Glutamatergic neuron (in vitro differentiated cells): ENCODE measurements around the gene GPR18. TPM values are rescaled to one million over a fixed set of nuclear protein-coding genes. Genes with fewer than 3 reads are reported as not detected.

ENCODE experiments used
- DNase-seq: peaks from one replicate; pipeline ENCODE4 v3.0.0; 2022
- H3K27ac Mint-ChIP-seq: one replicate; pipeline ENCODE4 v1.8.0; 2020; ENCODE audit warnings: mild to moderate bottlenecking, mixed read lengths, inconsistent platforms; ENCODE audit not compliant: unreplicated experiment
- H3K27me3 Mint-ChIP-seq: one replicate; pipeline ENCODE4 v1.8.0; 2020; ENCODE audit warnings: mild to moderate bottlenecking, moderate library complexity, mixed read lengths, inconsistent platforms; ENCODE audit not compliant: unreplicated experiment
- H3K36me3 Mint-ChIP-seq: one replicate; pipeline ENCODE4 v1.8.0; 2020; ENCODE audit warnings: mild to moderate bottlenecking, mixed read lengths, inconsistent platforms; ENCODE audit not compliant: unreplicated experiment
- H3K4me1 Mint-ChIP-seq: one replicate; pipeline ENCODE4 v1.8.0; 2020; ENCODE audit warnings: mild to moderate bottlenecking, low read depth, mixed read lengths, inconsistent platforms; ENCODE audit not compliant: unreplicated experiment
- H3K4me3 Mint-ChIP-seq: one replicate; pipeline ENCODE4 v1.8.0; 2020; ENCODE audit warnings: mild to moderate bottlenecking, mixed read lengths, inconsistent platforms; ENCODE audit not compliant: unreplicated experiment
- H3K9me3 Mint-ChIP-seq: one replicate; pipeline ENCODE4 v1.8.0; 2020; ENCODE audit warnings: mild to moderate bottlenecking, moderate library complexity, mixed read lengths, inconsistent platforms; ENCODE audit not compliant: unreplicated experiment
- CTCF ChIP-seq: fragments of 200-600 bp; sonication (generic); IDR thresholded peaks from one replicate; pipeline ENCODE4 v1.5.0; 2021; ENCODE audit not compliant: partially characterized antibody, unreplicated experiment
- total RNA-seq: library from RNA; stranded (reverse); fragmentation: NEBNext Ultra II Directional; extraction: Animal tissue kit (Norgen Biotek cat#: 25700); gene quantifications from one replicate; pipeline ENCODE4 v1.2.1, GENCODE V29; 2021; ENCODE audit not compliant: unreplicated experiment

Gene GPR18
- total RNA-seq, 1 donor from 2014 or later, result not detected

DNA sequence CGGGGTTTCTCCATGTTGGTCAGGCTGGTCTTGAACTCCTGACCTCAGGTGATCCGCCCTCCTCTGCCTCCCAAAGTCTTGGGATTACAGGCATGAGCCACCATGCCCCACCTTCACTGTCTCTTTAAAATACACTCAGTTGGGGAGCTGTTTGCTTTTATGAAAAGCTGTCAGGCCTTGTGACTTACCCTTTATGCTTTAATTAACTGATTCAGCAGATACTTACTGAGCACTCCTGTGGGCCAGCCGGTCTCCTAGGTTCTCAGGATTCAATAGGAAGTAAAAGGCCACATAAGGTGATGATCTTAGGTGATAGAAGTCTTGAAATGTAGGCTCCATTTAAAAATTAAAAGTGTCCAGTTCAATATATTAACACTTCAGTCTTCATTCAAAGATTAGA lies 50.0 kb downstream of the GPR18 start:
- DNase-seq, result no peak
- H3K4me1 Mint-ChIP-seq, result peaks cover 15% of the 10 kb centered on the region
- peaks cover 6% of the 10 kb centered on the region for H3K36me3 Mint-ChIP-seq
- H3K9me3 Mint-ChIP-seq, result peaks cover 2% of the 10 kb centered on the region
- H3K27me3 Mint-ChIP-seq, result peaks cover 4% of the 10 kb centered on the region
- TF ChIP-seq CTCF, result no peak
- no peak overlapping the region for H3K27ac Mint-ChIP-seq
- H3K4me3 Mint-ChIP-seq, result no peak overlapping the region

DNA sequence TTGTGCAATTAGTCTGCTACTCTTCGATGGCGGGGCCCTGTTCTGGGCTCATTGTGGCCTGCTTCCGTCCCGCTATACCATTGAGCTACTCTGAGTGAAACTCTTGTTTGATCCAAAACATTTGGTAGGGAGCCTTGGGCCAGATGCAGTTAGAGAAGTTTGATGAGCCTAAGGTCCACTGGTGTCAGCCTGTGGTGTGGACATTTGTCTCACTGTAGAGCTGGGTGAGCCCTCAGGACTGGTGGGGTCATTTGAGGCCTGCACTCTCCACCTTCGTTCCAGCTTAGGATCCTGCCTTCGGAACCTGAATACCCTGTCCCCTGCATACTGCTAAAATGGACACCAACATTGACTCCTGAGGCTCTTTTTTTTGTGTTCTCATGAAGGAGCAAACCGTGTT lies 50.7 kb downstream of the GPR18 start:
- Mint-ChIP-seq H3K4me1 (peaks cover 15% of the 10 kb centered on the region), H3K9me3 (peaks cover 2% of the 10 kb centered on the region), H3K36me3 (peaks cover 6% of the 10 kb centered on the region), H3K27me3 (peaks cover 4% of the 10 kb centered on the region), H3K27ac (no peak overlapping the region), H3K4me3 (no peak overlapping the region)
- TF ChIP-seq CTCF, result no peak
- DNase-seq, result no peak

DNA sequence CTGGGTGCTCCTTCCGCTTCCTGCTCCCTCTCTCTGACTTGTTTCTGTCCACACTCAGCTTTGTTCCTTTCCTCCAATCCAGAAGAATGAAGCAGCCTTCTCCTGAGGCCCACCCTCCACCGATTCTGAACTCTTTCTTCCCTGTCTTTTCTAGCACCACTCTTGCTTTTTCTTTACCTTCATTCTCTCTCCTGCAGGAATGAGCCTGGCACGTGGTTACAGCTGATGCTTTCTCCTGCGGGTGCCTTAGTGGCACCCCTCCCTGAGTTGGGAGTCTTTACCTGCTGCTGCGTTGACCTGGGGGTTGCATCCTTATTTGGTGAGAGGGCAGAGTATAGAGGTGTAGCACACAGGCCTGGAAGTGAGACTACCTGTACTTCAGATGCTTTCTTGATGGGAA lies 51.3 kb downstream of the GPR18 start:
- Mint-ChIP-seq H3K4me3 (no peak overlapping the region), H3K27ac (peak overlapping the region; percentile 12), H3K9me3 (peaks cover 2% of the 10 kb centered on the region), H3K36me3 (peaks cover 6% of the 10 kb centered on the region), H3K27me3 (peaks cover 4% of the 10 kb centered on the region), H3K4me1 (peaks cover 18% of the 10 kb centered on the region)
- no peak for DNase-seq
- no peak for TF ChIP-seq CTCF

DNA sequence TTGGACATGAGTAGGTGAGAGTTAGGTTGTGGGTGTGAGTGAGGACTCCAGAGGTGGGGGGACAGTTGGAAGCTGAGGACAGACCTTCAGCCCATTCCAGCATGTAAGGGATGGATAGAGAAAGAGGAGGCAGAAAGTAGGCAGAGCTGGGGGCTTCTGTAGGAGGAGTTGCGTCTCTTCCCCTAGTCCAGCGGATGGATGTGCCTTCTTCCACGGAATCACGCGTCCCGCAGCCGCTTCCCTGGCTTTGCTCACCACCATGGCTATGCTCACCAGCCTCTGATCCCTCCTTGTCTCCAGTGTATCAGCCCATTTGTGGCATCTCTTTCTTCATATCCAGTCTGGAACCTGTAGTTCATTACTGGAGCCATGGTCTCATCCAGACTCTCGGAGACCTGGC lies 52.0 kb downstream of the GPR18 start:
- H3K4me3 Mint-ChIP-seq, result no peak overlapping the region
- no peak overlapping the region for H3K27ac Mint-ChIP-seq
- H3K27me3 Mint-ChIP-seq, result peaks cover 4% of the 10 kb centered on the region
- H3K9me3 Mint-ChIP-seq, result peaks cover 2% of the 10 kb centered on the region
- H3K4me1 Mint-ChIP-seq, result peaks cover 21% of the 10 kb centered on the region
- no peak for DNase-seq
- H3K36me3 Mint-ChIP-seq, result peaks cover 6% of the 10 kb centered on the region
- no peak for TF ChIP-seq CTCF

- H3K36me3 Mint-ChIP-seq, result peaks cover 6% of the 10 kb centered on the region
- no peak overlapping the region for H3K27ac Mint-ChIP-seq
- H3K27me3 Mint-ChIP-seq, result peaks cover 4% of the 10 kb centered on the region
- no peak for DNase-seq
- no peak for TF ChIP-seq CTCF
- H3K4me3 Mint-ChIP-seq, result no peak overlapping the region
- H3K9me3 Mint-ChIP-seq, result peaks cover 2% of the 10 kb centered on the region
- H3K4me1 Mint-ChIP-seq, result peaks cover 21% of the 10 kb centered on the region
Observed at GRCh38 chr13:99205621-99206220, 52.5 kb downstream of the GPR18 start.

Other genes with a start within 250 kb of the GPR18 start
- 33.3 TPM for gene UBAC2, start 57.5 kb downstream of the GPR18 start, total RNA-seq
- not detected for gene GPR183, start 49.0 kb upstream of the GPR18 start, total RNA-seq
- gene TM9SF2, start 243.1 kb upstream of the GPR18 start, total RNA-seq, result 74.1 TPM